Measurements from ENCODE around the gene SOX10.
"Not testable (repeated sequence)": the region's sequence is repeated elsewhere in the genome, so short reads cannot be mapped to it uniquely, and the experiment has no call there.

SOX10 gene

DNA sequence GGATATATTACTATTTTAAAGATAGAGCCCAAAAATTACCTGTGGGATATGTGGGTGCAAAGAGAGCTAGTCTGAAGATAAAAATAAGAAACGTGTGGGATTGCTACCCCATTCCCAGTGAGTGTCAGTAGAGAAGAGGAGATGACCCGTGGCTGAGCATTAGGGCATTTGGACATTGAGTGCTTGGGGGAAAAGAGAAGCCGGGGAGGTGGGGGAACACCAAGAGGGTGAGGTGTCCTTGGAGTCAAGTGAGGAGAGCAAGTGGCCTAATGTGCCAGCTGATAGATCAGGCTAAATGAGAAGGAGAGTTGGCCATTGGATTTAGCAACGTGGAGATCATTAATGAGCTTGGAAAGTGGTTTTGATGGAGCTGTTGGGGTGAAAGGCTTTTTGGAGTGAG, 29.7 kb downstream of the SOX10 start:
- TF ChIP-seq, protein P1, sequence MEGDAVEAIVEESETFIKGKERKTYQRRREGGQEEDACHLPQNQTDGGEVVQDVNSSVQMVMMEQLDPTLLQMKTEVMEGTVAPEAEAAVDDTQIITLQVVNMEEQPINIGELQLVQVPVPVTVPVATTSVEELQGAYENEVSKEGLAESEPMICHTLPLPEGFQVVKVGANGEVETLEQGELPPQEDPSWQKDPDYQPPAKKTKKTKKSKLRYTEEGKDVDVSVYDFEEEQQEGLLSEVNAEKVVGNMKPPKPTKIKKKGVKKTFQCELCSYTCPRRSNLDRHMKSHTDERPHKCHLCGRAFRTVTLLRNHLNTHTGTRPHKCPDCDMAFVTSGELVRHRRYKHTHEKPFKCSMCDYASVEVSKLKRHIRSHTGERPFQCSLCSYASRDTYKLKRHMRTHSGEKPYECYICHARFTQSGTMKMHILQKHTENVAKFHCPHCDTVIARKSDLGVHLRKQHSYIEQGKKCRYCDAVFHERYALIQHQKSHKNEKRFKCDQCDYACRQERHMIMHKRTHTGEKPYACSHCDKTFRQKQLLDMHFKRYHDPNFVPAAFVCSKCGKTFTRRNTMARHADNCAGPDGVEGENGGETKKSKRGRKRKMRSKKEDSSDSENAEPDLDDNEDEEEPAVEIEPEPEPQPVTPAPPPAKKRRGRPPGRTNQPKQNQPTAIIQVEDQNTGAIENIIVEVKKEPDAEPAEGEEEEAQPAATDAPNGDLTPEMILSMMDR (conservative IDR thresholded peaks at IDR 0.05; ENCODE audit: low read depth, low read length) = no peak
- H3K4me3 ChIP-seq (ENCODE audit: low read length) = peak overlapping the region; percentile 98

DNA sequence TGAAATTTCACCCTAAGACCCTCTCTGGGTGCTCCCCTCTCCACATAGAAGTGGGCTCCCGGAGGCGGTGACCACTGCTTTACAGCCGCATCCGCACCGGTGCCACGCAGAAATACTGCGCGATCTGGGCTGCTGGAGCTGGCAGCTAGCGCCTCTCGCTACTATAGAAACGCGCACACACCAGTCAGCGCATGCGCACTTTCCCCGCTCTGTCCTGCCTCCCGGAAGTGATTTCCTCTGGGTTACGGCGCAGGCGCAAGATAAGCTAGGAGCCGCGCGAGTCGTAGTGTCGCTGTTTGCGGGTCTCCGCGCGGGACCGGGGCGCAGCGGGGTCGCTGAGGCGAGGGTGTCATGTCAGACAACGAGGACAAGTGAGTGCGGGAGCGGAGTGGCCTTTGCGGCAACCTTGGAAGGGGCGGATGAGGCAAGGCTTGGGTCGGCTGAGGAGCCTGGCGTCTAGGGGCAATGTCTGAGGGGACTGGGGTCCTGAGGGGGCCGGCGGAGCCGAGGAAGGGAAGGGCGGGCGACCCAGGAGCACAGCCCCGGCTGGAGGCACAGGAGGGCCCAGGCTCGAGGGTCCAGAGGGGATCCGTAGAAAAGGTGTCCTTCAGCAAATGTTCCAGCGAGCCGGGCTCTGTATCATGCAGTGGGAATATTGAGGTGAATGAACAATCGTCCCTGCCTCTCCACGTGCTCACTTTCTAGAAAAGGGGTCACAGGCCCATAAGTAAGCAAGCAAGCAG, 30.7 kb downstream of the SOX10 start, which contains the start of the genes C22orf23 and POLR2F:
C22orf23 (minus strand) TSS at position 165 of the 743 bp plus-strand sequence. CDS start 452 bp downstream, outside the sequence.
POLR2F (plus strand) TSS at position 263 of the 743 bp plus-strand sequence; CDS start at position 352, 89 bp downstream.
- TF ChIP-seq, protein P1 (conservative IDR thresholded peaks at IDR 0.05; ENCODE audit: low read depth, low read length) = no peak
- peak within 1 kb of the TSS; percentile 98 for H3K4me3 ChIP-seq (ENCODE audit: low read length)
- DNase-seq (ENCODE audit: low read depth) = peak; percentile 74

More for the DNA sequence above, 29.7 kb downstream of the SOX10 start:
- no peak for DNase-seq (ENCODE audit: low read depth)

DNA sequence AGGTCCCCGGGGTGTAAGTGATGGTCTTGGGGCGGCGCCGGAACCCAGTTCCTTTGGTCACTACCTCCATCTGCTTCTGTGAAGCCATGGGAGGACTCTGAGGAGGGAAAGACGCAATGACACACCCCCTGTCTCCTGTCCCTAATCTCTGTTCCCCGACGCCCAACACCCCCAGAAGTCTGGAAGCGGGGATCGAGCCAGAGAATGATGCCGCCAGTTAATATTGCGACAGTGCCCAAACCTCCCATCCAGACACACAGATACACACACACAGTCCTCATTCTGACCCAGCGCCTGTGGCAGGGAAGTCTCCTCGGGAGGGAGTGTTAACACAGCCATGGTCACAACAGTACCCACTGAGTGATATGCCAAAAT, 31.3 kb downstream of the SOX10 start:
- TF ChIP-seq, protein P1 (conservative IDR thresholded peaks at IDR 0.05; ENCODE audit: low read depth, low read length) = no peak
- H3K4me3 ChIP-seq (ENCODE audit: low read length) = peak overlapping the region; percentile 98
- no peak for DNase-seq (ENCODE audit: low read depth)

DNA sequence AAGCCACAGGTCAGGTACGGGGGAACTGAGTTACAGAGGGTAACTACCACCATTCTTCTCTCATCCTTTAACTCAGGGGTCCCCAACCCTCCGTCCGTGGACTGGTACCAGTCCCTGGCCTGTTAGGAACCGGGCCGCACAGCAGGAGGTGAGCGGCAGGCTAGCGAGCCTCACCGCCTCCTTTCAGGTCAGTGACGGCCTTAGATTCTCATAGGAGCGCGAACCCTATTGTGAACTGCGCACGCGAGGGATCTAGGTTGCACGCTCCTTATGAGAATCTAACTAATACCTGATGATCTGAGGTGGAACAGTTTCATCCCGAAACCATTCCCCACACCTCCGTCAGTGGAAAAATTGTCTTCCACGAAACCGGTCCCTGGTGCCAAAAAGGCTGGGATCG, 31.7 kb downstream of the SOX10 start:
- not testable (repeated sequence) for DNase-seq (ENCODE audit: low read depth)
- H3K4me3 ChIP-seq (ENCODE audit: low read length) = peak overlapping the region; percentile 98

DNA sequence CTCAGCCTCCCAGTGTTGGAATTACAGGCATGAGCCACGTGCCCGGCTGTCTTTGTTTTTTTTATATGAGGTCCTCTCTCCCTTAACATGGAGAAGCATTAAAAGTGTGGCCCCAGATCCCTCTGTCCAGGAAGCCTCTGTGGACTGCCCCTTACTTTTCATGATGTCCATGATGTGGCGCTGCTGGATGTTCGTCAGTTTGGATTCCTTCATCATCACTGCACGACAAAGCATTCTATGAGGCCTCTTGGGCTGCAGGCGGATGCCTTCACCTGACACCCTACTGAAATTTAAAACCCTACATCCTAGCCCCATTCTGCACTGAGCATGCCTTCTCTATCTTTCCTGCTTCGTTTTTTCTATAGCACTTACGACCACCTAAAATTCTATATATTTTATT, 33.0 kb downstream of the SOX10 start:
- no peak overlapping the region for H3K4me3 ChIP-seq (ENCODE audit: low read length)
- no peak for DNase-seq (ENCODE audit: low read depth)
- TF ChIP-seq, protein P1 (conservative IDR thresholded peaks at IDR 0.05; ENCODE audit: low read depth, low read length) = peak; percentile 13

DNA sequence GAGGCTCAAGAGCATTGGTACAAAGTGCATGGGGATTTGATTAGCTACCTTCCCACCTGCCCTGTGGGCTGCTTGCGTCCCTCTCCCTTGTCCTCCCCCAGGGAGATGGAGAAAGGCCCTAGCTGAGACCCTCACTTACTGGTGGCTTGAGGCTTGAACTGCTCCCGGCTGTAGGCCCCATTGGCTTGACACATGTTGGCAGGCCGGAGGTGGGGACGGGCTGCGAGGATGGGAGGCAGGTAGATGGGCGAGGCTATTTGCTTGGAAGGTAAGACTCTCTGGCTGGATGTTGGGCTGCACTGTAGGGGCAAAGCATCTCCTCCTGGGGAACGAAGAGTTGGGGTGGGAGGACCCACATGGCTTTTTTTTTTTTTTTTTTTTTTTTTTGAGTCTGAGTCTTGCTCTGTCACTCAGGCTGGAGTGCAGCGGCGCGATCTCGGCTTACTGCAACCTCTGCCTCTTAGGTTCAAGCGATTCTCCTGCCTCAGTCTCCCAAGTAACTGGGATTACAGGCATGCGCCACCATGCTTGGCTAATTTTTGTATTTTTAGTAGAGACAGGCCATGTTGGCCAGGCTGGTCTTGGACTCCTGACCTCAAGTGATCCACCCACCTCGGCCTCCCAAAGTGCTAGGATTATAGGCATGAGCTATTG, 37.1 kb downstream of the SOX10 start:
- not testable (repeated sequence) for H3K4me3 ChIP-seq (ENCODE audit: low read length); DNase-seq (ENCODE audit: low read depth)

DNA sequence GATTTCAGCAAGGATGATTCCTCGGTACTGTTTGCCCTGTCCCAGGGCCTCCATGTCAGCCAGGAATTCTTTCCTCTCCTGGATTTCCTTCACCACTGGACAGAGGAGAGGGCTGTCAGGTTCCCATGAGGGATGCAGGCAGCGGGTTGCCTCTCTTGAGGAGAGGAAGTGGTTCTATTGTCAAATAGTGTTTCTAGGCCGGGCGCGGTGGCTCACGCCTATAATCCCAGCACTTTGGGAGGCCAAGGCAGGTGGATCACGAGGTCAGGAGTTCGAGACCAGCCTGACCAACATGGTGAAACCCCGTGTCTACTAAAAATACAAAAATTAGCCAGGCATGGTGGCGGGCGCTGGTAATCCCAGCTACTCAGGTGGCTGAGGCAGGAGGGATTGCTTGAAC, 39.9 kb downstream of the SOX10 start:
- H3K4me3 ChIP-seq (ENCODE audit: low read length); DNase-seq (ENCODE audit: low read depth): not testable (repeated sequence)

DNA sequence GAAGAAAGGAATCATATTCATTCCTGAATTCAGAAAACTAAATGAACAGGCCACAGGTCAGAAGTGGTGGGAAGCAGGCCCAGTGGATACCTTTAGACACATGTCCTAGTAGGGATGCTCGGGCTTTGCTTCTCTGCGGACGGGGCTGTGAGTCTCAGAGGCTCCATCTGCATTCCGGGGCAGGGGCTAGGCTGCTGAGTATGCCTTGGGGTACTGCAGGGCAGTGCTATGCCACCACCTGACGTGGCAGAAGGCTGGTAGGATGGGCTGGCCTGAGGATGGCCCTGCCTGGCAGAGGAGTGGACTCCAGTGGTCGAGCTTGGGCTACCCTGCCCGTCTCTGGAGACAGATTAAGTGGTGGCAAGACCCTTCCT, 40.5 kb downstream of the SOX10 start:
- no peak for DNase-seq (ENCODE audit: low read depth)
- TF ChIP-seq, protein P1 (conservative IDR thresholded peaks at IDR 0.05; ENCODE audit: low read depth, low read length) = no peak
- H3K4me3 ChIP-seq (ENCODE audit: low read length) = no peak overlapping the region

All from retinal pigment epithelial cell (primary cell).